ENCODE results near the gene CBX1.
"Not testable (repeated sequence)": the region's sequence is repeated elsewhere in the genome, so short reads cannot be mapped to it uniquely, and the experiment has no call there.

CBX1 gene

GRCh38 chr17:48051283-48051682 lies 50.0 kb downstream of the CBX1 start:
- no peak for DNase-seq

DNA sequence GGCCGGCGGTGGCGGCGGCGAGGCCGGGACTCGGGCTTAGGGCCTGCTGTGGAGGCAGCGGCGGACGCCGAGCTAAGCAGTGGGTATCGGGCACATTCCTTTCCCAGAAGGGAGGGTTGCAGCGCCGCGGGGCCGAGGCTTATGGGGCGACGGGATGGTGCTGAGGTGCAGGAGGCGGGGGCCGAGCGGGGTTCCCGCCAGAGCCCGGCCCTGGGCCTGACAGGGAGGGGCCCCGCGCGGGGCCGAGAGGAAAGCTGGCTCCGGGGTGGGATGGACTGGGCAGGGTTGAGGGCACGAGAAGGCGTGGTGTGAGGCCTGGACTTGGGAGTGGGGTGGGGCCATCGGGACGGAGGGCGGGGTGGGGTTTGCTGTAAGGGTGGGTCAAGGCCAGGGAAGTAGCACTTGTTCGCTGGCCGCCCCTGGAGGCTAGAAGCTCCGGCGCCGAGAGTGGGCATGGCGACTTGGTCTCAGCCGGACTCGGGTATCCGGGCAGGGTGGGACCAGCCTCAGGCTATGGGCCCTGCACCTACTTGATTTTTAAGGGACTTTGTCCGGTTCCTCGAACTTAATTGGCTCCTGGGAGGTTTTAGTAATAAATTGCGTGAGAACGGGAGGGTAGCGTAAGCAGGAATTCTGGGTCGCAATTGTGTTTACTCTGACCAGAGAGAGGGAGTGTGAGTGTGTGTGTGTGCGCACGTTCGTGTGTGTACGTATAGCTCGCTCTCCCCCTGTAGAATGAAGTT lies 52.7 kb downstream of the CBX1 start:
- peak in 4 of 5 donors; percentile 21 to 52 (median 24) for DNase-seq

GRCh38 chr17:48047741-48048383 lies 53.4 kb downstream of the CBX1 start, which contains the start of gene NFE2L1:
NFE2L1 (plus strand) TSS chr17:48048359; CDS start chr17:48051119, 2,760 bp downstream.
- DNase-seq: peak; percentile 95 to 99 (median 97)

GRCh38 chr17:48047113-48047740 lies 54.1 kb downstream of the CBX1 start:
- DNase-seq: no peak

DNA sequence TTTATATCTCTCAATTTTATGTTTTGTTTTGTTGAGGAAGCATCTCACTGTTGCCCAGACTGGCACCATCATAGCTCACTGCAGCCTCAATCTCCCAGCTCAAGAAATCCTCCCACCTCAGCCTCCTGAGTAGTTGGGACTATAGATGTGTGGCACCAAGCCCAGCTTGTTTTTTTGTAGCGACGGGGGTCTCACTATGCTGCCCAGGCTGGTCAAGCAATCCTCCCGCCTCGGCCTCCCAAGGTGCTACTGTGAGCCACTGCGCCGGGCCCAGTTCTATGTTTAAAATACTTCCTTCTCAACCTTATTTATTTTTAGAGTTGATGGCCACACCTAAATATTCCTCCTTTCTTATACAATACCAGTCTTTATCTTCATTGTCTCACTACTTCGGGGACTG lies 55.0 kb downstream of the CBX1 start:
- no peak for DNase-seq

DNA sequence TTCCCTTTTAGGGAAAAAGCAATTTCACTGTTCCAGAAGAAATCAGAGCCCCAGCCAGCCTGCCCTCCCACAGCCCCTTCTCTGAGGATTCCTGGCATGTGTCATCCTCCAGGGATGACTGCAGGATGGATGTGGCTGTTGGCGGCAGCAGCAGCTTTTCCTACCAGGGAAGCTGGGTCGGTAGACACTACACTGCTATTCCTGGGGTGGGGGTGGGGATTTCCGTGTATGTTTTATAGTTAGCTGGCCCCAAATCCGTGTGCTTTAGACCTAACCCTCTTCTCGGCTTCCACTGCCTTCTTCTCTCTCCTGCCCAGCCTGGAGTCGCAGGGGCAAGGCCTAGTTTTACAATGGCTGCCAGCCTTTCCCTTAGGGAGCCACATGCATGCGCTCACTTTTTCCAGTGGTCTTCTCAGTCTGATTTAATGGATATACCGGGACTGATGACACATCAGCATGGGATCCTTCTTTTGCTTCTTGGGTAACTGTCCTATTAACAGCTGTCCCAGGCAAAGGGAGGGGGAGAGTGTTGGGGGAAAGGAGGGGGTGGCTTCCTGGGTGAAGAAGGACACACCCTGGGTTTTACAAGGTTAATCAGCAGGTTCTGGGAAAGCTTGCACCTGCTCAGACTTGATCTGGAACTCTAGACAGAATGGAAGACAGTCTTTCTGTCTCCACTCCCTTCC lies 55.8 kb downstream of the CBX1 start:
- no peak for DNase-seq

GRCh38 chr17:48044851-48045250 lies 56.4 kb downstream of the CBX1 start:
- no peak for DNase-seq

DNA sequence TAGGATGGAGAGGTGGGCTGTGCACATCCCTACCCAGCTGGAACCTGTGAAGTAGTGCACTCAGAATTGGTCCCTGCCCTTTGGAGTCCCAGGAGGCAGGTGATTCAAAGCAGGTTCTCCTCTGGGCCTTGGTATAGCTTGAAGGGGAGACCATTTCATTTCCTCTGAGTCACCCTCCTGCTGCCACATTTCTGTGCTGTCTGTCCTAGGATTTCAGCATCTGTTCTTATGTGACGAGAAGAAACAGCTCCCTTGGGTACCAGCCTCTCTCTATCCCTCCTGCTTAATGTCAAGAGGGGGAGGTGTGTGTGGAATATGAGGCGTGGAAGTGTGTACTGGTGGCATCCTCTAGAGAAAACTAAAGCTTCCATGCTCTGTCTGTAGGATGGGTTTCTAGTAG lies 58.1 kb downstream of the CBX1 start:
- no peak for DNase-seq

- no peak for DNase-seq
Measured at GRCh38 chr17:48038687-48039086, 62.6 kb downstream of the CBX1 start.

GRCh38 chr17:48037838-48038323 lies 63.4 kb downstream of the CBX1 start:
- DNase-seq: no peak

DNA sequence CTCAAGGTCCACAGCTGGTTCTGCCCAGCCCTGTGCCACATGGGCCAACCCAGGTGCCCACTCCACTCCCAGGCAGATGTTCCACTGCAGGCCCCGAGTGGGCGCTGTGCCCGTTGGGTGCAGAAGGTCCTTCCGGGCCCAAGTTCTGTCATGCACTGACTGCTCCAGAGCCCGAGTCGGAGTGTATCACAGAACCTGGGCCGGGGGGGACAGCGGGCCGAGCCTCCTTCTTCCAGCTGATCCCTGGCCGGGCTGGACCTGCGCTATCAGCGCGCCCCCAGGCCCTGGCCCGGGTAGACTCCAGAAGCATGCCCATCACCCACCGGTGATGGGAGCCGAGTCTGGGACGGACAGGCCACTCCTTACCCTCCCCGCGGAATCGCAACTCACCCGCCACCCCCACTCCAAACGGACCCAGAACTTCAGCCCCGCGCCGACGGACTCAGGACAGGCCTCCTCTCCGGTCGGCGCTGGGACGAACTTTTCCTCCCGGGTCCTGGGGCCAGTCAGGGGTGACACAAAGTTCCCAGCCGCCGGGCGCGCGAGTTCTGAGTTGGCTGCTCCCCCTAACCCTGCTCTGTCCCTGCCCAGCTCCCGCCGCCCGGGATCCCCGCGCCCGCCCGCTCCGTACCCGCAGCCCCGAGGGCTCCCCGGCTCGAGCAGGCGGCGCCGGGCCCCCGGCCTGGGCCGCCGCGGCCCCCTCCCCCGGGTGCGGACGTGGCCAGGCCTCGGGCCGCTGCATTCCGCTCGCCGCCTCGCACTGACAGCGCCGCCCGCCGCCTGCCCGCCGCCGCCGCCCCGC lies 64.0 kb downstream of the CBX1 start, which contains the start of gene COPZ2:
COPZ2 (minus strand) TSS at position 762 of the 802 bp plus-strand sequence; CDS start at position 742, 20 bp downstream.
- DNase-seq: peak; percentile 44 to 79 (median 59)

- no peak for DNase-seq
Measured at GRCh38 chr17:48036693-48037035, 64.6 kb downstream of the CBX1 start.

- not testable (repeated sequence) for DNase-seq
Measured at GRCh38 chr17:48034734-48035133, 66.5 kb downstream of the CBX1 start.

- no peak for DNase-seq
Measured at GRCh38 chr17:48031966-48032365, 69.3 kb downstream of the CBX1 start.

DNA sequence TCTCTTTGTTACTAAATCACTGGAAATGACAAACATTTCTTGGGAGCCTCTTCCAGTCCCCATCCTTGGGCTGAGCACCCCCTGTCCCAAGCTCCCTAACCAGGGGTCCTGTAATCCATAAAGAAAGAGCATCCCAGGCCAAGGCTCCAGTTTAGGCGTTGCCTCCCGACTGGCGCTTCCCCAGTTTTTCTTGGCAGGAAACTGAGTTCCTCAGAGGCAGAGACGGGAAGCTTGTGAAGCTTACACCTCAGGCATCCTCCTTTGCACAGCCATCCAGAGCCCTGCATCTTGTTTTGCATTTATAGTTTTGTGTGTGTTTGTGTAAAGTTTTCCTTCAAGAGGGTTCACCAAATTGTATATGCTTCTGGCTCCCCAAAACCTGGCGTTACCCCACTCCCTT lies 70.7 kb downstream of the CBX1 start:
- DNase-seq: no peak

DNA sequence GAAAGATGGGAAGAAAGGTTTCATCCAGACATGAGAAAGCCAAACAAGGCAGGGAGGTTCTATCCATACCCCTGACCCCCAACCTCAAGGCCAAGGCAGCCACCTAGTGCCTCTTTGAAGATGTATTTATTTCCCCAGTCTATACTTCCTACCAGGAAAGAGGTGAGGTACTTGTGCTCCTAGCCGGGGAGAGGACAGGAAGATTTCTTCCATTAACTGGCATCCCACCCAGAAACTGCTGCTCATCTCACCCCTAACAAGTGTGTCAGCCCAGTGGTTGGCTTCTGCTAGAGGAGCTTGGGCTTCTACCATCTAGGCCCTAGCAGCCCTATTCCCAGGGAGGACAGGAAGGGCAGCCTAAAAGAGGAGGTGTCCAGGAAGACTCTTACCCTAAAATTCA lies 72.5 kb downstream of the CBX1 start:
- DNase-seq: no peak

- no peak for DNase-seq
Measured at GRCh38 chr17:48027322-48027981, 73.8 kb downstream of the CBX1 start.

DNA sequence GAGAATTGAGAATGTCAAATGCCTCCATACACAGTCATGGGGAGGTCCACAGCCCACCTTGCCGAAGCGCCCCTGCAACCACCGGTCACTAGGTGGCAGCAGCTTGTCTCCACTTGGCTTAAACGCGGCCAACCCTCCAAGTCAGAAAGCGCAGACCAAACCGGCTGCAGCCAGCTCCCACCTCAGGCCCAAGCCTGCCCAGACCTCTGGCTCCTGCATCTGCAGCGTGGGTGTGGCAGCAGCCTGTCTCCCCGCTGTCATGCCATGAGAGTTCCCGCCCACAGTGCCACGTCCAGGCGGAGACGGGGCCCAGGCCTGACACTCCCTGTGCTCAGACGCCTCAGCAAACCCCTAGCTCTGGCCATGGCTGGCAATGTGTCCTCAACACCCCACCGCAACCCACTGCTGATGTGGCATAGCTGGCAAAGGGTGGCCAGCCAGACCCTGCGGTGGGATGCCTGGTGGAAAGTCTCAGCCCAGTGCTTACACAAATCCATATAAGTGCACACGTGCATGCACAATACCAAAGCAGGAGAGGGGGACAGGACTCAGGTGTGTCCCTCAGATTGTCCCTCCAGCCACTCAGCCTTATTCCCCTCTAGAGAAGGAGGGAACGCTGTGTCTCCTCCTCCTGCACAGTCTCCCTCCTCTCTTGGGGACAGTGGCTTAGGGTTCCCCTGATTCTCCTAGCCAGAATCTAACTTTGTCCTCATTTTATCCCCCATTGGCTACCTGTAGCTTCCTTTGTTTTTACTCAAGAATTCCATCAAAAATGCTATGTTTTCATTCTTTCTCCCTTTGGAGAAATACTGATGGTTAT lies 74.6 kb downstream of the CBX1 start:
- DNase-seq: peak; percentile 27 to 68 (median 53)

DNA sequence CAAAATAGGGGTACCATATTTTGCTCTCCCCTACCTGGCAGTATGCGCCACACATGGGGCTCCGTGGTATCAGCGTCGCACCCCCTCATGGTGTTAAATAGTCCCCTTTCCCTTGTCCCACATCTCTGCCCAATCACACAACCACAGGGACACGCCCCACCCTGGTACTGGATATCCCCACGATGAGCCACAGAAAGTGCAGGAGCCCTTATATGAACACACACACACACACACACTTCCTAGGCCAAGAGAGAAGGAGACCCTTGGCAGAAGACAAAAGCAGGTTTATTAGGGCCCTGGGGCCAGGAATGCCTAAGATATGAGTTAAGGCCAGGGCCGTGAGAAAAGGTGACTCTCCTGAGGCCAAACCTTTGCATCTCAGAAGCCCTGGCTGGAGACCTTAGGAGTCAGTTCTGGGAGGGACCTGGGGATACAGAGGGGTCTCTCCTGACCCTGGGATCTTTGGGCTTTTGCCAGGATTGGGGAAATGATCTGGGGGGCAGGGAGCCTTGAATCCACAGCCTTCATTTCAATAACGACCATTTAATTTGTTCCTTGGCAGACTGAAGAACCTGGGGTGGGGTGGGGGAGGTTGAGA lies 75.3 kb downstream of the CBX1 start:
- no peak for DNase-seq
